Measurements from ENCODE around the gene SPARCL1. TPM values are rescaled to one million over a fixed set of nuclear protein-coding genes. Genes with fewer than 3 reads are reported as not detected.
"Not testable (repeated sequence)": the region's sequence is repeated elsewhere in the genome, so short reads cannot be mapped to it uniquely, and the experiment has no call there.

The SPARCL1 gene
- total and polyA plus RNA-seq, 2 donors (not counting 1 experiment from before 2014, with no cell fraction given): 0.64 to 4.1 TPM

DNA sequence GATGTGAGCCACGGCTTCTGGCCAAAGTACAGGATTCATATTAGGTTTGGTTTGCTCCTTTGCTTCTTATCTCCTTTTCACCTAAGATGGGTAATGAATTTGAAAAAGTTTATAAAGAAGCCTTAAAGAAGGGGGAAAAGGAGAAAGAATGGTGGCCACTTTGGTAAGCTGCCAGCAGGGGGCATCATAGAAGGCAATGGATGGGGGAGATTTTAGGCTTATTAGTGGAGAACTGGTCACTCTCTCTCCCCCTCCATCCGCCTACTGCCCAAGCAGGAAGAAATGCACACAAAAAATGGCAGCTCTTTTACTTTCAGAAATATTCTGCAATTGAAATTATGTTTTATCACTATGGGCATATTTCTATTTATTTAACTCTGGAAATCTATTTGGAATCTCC is 32.0 kb downstream of the SPARCL1 start:
- Histone ChIP-seq H3K4me2 (ENCODE audit: extremely low read depth, insufficient read depth, low read length) (no peak overlapping the region), H3K4me1 (ENCODE audit: control insufficient read depth, extremely low read depth, insufficient read depth, low read length) (peaks cover 2% of the 10 kb centered on the region), H2AFZ (ENCODE audit: low read length) (no peak overlapping the region), H3K27me3 (ENCODE audit: control insufficient read depth, insufficient read depth, low read length) (no peaks in the 10 kb centered on the region), H4K20me1 (ENCODE audit: control insufficient read depth, extremely low read depth, insufficient read depth, low read length) (no peaks in the 10 kb centered on the region), H3K9me3 (ENCODE audit: control insufficient read depth, insufficient read depth, low read depth, low read length) (no peaks in the 10 kb centered on the region), H3K79me2 (ENCODE audit: control insufficient read depth, insufficient read depth, low read length) (no peaks in the 10 kb centered on the region), H3K9ac (ENCODE audit: insufficient read depth, low read length) (no peak overlapping the region), H3K4me3 (replicated peaks in 1 of 4; ENCODE audit: control extremely low read depth in 1 of 4, insufficient read depth in 1 of 4, low read depth in 3 of 4, low read length in 4 of 4) (no peak overlapping the region), H3K27ac (ENCODE audit: insufficient read depth, low read length) (no peak overlapping the region), H3K36me3 (ENCODE audit: control insufficient read depth, insufficient read depth, low read length) (no peaks in the 10 kb centered on the region)
- no peak for DNase-seq (ENCODE audit: low read depth in 2 of 2)
- TF ChIP-seq EZH2 (IDR thresholded peaks at IDR 0.05; ENCODE audit: low read length, missing control alignments): no peak
- TF ChIP-seq, protein P1, sequence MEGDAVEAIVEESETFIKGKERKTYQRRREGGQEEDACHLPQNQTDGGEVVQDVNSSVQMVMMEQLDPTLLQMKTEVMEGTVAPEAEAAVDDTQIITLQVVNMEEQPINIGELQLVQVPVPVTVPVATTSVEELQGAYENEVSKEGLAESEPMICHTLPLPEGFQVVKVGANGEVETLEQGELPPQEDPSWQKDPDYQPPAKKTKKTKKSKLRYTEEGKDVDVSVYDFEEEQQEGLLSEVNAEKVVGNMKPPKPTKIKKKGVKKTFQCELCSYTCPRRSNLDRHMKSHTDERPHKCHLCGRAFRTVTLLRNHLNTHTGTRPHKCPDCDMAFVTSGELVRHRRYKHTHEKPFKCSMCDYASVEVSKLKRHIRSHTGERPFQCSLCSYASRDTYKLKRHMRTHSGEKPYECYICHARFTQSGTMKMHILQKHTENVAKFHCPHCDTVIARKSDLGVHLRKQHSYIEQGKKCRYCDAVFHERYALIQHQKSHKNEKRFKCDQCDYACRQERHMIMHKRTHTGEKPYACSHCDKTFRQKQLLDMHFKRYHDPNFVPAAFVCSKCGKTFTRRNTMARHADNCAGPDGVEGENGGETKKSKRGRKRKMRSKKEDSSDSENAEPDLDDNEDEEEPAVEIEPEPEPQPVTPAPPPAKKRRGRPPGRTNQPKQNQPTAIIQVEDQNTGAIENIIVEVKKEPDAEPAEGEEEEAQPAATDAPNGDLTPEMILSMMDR (conservative IDR thresholded peaks at IDR 0.05 in 1 of 2, IDR thresholded peaks at IDR 0.05 in 1 of 2; ENCODE audit: low read depth in 1 of 2, low read length in 2 of 2): peak; percentile 18 to 30

DNA sequence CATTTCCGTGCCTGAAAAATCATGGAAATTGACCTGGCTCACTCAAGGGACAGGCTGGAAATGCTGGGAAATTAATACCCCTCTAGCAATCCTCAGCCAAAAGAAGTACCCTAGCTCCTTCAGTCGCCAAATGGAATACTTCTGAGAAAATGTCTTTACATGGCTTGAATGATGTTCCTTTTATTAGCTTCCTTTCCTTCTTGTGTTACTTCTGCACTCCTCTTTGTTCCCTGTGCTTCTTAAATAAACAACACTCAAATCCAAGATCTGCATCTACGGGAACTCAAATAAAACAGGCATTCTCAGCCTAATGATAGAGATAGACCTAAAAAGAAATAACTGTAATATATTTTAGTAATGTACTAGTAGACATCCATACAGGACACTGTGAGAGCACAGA is 36.1 kb downstream of the SPARCL1 start:
- DNase-seq (ENCODE audit: low read depth in 2 of 2): no peak
- Histone ChIP-seq H4K20me1 (ENCODE audit: control insufficient read depth, extremely low read depth, insufficient read depth, low read length) (no peaks in the 10 kb centered on the region), H3K27me3 (ENCODE audit: control insufficient read depth, insufficient read depth, low read length) (no peaks in the 10 kb centered on the region), H3K79me2 (ENCODE audit: control insufficient read depth, insufficient read depth, low read length) (no peaks in the 10 kb centered on the region), H3K9me3 (ENCODE audit: control insufficient read depth, insufficient read depth, low read depth, low read length) (no peaks in the 10 kb centered on the region), H3K4me2 (ENCODE audit: extremely low read depth, insufficient read depth, low read length) (no peak overlapping the region), H3K4me1 (ENCODE audit: control insufficient read depth, extremely low read depth, insufficient read depth, low read length) (peaks cover under 1% of the 10 kb centered on the region), H2AFZ (ENCODE audit: low read length) (no peak overlapping the region), H3K27ac (ENCODE audit: insufficient read depth, low read length) (no peak overlapping the region), H3K36me3 (ENCODE audit: control insufficient read depth, insufficient read depth, low read length) (no peaks in the 10 kb centered on the region), H3K4me3 (replicated peaks in 1 of 4; ENCODE audit: control extremely low read depth in 1 of 4, insufficient read depth in 1 of 4, low read depth in 3 of 4, low read length in 4 of 4) (no peak overlapping the region), H3K9ac (ENCODE audit: insufficient read depth, low read length) (no peak overlapping the region)
- TF ChIP-seq EZH2 (IDR thresholded peaks at IDR 0.05; ENCODE audit: low read length, missing control alignments): no peak
- TF ChIP-seq, protein P1 (conservative IDR thresholded peaks at IDR 0.05 in 1 of 2, IDR thresholded peaks at IDR 0.05 in 1 of 2; ENCODE audit: low read depth in 1 of 2, low read length in 2 of 2): no peak

DNA sequence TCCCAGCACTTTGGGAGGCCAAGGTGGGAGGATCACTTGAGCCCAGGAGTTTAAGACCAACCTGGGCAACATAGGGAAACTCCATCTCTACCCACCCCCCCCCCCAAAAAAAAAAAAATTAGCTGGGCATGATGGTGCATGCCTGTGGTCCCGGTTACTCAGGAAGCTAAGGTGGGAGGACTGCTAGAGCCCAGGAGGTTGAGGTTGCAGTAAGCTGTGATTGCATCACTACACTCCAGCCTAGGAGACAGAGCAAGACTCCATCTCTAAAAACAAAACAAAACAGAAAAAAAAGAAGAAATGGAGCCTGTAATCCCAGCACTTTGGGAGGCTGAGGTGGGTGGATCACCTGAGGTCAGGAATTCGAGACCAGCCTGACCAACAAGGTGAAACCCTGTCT is 37.3 kb downstream of the SPARCL1 start:
- H3K9me3 ChIP-seq (ENCODE audit: control insufficient read depth, insufficient read depth, low read depth, low read length); H3K9ac ChIP-seq (ENCODE audit: insufficient read depth, low read length); H3K27me3 ChIP-seq (ENCODE audit: control insufficient read depth, insufficient read depth, low read length); H3K4me1 ChIP-seq (ENCODE audit: control insufficient read depth, extremely low read depth, insufficient read depth, low read length); H3K27ac ChIP-seq (ENCODE audit: insufficient read depth, low read length); H4K20me1 ChIP-seq (ENCODE audit: control insufficient read depth, extremely low read depth, insufficient read depth, low read length); H3K79me2 ChIP-seq (ENCODE audit: control insufficient read depth, insufficient read depth, low read length); H3K4me2 ChIP-seq (ENCODE audit: extremely low read depth, insufficient read depth, low read length); H3K4me3 ChIP-seq (replicated peaks in 1 of 4; ENCODE audit: control extremely low read depth in 1 of 4, insufficient read depth in 1 of 4, low read depth in 3 of 4, low read length in 4 of 4); H2AFZ ChIP-seq (ENCODE audit: low read length); H3K36me3 ChIP-seq (ENCODE audit: control insufficient read depth, insufficient read depth, low read length): not testable (repeated sequence)
- DNase-seq (ENCODE audit: low read depth in 2 of 2): peak in 1 of 2 donors; percentile 38
